GM12878 (cell line): ENCODE data around the gene STAT4. TPM values are rescaled to one million over a fixed set of nuclear protein-coding genes. Genes with fewer than 3 reads are reported as not detected.
A peak's percentile ranks its signal among the peaks of the same experiment; 100 is the strongest.

Experiments
- ATAC-seq: fragments of 200-7000 bp; cut with Tn5 transposase; 3 replicates; pipeline ENCODE4 v1.9.1; 2020; ENCODE audit warnings: mild to moderate bottlenecking, moderate library complexity
- BruUV-seq: library from RNA; stranded (reverse); fragments of 400-500 nt; replicated peaks from 2 replicates; lab custom pipeline; 2021; lab: Mats Ljungman, UMichigan
- CTCF ChIA-PET: fragments of 300-600 bp; sonication (Branson Sonifier 250); formaldehyde crosslinking; extraction: SDS; loops from one replicate; lab custom pipeline; 2021; ENCODE audit warnings: inconsistent platforms; lab: Yijun Ruan, JAX
- POLR2A ChIA-PET: fragments of 350-600 bp; formaldehyde crosslinking; extraction: SDS; loops from one replicate; lab custom pipeline; 2021; ENCODE audit warnings: inconsistent platforms; lab: Charles Lee
- RAD21 ChIA-PET: fragments of 300-600 bp; sonication (Branson Sonifier 250); formaldehyde crosslinking; loops from one replicate; lab custom pipeline; 2023; ENCODE audit warnings: antibody characterized with exemption; ENCODE audit not compliant: unreplicated experiment; lab: Charles Lee
- SMC1A ChIA-PET: fragments of 300-600 bp; sonication (Branson Sonifier 250); formaldehyde crosslinking; loops from one replicate; lab custom pipeline; 2023; ENCODE audit not compliant: unreplicated experiment, uncharacterized antibody; lab: Charles Lee
- DNase-seq: peaks from one replicate; pipeline ENCODE4 v3.0.0-alpha.2; 2011; ENCODE audit warnings: low read depth, low spot score
- FAIRE-seq: peaks from 3 replicates; lab custom pipeline; 2011; peaks lifted over from hg19 to GRCh38; lab: Jason Lieb, UNC
- H2AFZ ChIP-seq: 2 replicates; pipeline ENCODE4 v1.6.0; 2011; ENCODE audit warnings: low read depth, low read length, control low read depth; ENCODE audit not compliant: control insufficient read depth
- H3K27ac ChIP-seq: 2 replicates; pipeline ENCODE4 v1.5.1; 2011; ENCODE audit warnings: control low read depth; ENCODE audit not compliant: control insufficient read depth, insufficient read depth
- H3K27me3 ChIP-seq, 2 experiments: replicated peaks in 1 of 2; 2 replicates each; pipeline versions ENCODE4 v1.6.0 to v1.6.1; 2011; ENCODE audit warnings: low read length in 1 of 2; ENCODE audit not compliant: control insufficient read depth in 2 of 2, insufficient read depth in 2 of 2
- H3K36me3 ChIP-seq, 2 experiments: 2 replicates each; pipeline ENCODE4 v1.5.1; 2011; ENCODE audit warnings: low read length in 1 of 2; ENCODE audit not compliant: control insufficient read depth in 2 of 2, insufficient read depth in 2 of 2
- H3K4me1 ChIP-seq: 2 replicates; pipeline ENCODE4 v1.6.1; 2011; ENCODE audit warnings: mild to moderate bottlenecking, low read length, moderate library complexity, mixed read lengths; ENCODE audit not compliant: control insufficient read depth, insufficient read depth
- H3K4me2 ChIP-seq: 2 replicates; pipeline ENCODE4 v1.6.0; 2011; ENCODE audit warnings: control low read depth; ENCODE audit not compliant: control insufficient read depth, insufficient read depth
- H3K4me3 ChIP-seq: fragments of 200-600 bp; sonication (generic); 2 replicates; pipeline ENCODE4 v1.5.1; 2016
- H3K79me2 ChIP-seq: 2 replicates; pipeline ENCODE4 v1.6.0; 2011; ENCODE audit warnings: low read length; ENCODE audit not compliant: control insufficient read depth, insufficient read depth
- H3K9ac ChIP-seq: 2 replicates; pipeline ENCODE4 v1.8.0; 2011; ENCODE audit warnings: low read length, control low read depth, mixed read lengths; ENCODE audit not compliant: control insufficient read depth, insufficient read depth
- H3K9me3 ChIP-seq: replicated peaks from 3 replicates; pipeline ENCODE4 v1.5.1; 2011; ENCODE audit warnings: mild to moderate bottlenecking, low read length; ENCODE audit not compliant: control insufficient read depth, insufficient read depth
- H4K20me1 ChIP-seq: 2 replicates; pipeline ENCODE4 v1.6.0; 2011; ENCODE audit not compliant: control insufficient read depth, insufficient read depth
- ATF2 ChIP-seq: IDR thresholded peaks from 2 replicates; pipeline ENCODE4 v1.6.1; 2012; ENCODE audit warnings: low read length, inconsistent platforms
- CREM ChIP-seq: IDR thresholded peaks from 2 replicates; pipeline ENCODE4 v1.6.1; 2014; ENCODE audit warnings: antibody characterized with exemption, low read depth
- JUNB ChIP-seq: IDR thresholded peaks from 2 replicates; pipeline ENCODE4 v1.6.1; 2016; ENCODE audit warnings: antibody characterized with exemption, mild to moderate bottlenecking
- NFIC ChIP-seq: IDR thresholded peaks from 2 replicates; pipeline ENCODE4 v1.6.1; 2012; ENCODE audit warnings: low read depth, mild to moderate bottlenecking, inconsistent platforms, low read length, moderate library complexity
- RUNX3 ChIP-seq: IDR thresholded peaks from 2 replicates; pipeline ENCODE4 v1.6.1; 2012; ENCODE audit warnings: low read length, inconsistent platforms
- ZZZ3 ChIP-seq: IDR thresholded peaks from 2 replicates; pipeline ENCODE4 v1.6.1; 2011; ENCODE audit warnings: low read depth; ENCODE audit not compliant: control insufficient read depth, insufficient read length
- WGBS: methylation state at CpG from one replicate; pipeline ENCODE4 v1.1.6; 2016; ENCODE audit warnings: low lambda C conversion rate; ENCODE audit not compliant: insufficient replicate concordance, insufficient coverage; ENCODE audit errors: missing lambda C conversion rate; 5-methylcytosine and 5-hydroxymethylcytosine counted together
- in situ Hi-C: fragments of 300-500 bp; cut with MboI; formaldehyde crosslinking; loops from 9 replicates; pipeline ENCODE4 v1.14.3; 2018; ENCODE audit warnings: mixed read lengths
- intact Hi-C: fragments of 100-400 bp; cut with micrococcal nuclease; formaldehyde crosslinking; loops from one replicate; pipeline ENCODE4 v1.14.2; 2022; ENCODE audit not compliant: unreplicated experiment
- polyA plus RNA-seq, 11 experiments: library from polyadenylated mRNA; depleted of rRNA in 4 of 11; unstranded in 6 of 11; stranded (reverse) in 5 of 11; fragments of >200 nt; fragmentation: Nextera tagmentation in 4 of 11; fragmentation: Illumina TruSeq in 1 of 11; extraction: Ambion mirVana in 4 of 11; extraction: Trizol in 1 of 11; gene quantifications; 1 replicate in 1 of 11; 2 replicates in 10 of 11; pipeline versions ENCODE4 v1.2.1 to v1.2.3, GENCODE V29; 2011 to 2016; ENCODE audit warnings: inconsistent platforms in 2 of 11, missing spikeins in 2 of 11, low read depth in 1 of 11
- total RNA-seq, 4 experiments: library from RNA; depleted of rRNA in 3 of 4; stranded (reverse); fragments of >200 nt in 3 of 4; fragmentation: Illumina TruSeq in 1 of 4; extraction: Trizol in 1 of 4; gene quantifications; 2 replicates each; pipeline versions ENCODE4 v1.2.1 to v1.2.3, GENCODE V29; 2013 to 2021

Gene STAT4
- total and polyA plus RNA-seq, 10 of the 15 experiments (the other 5 are each of a cell fraction or from before 2014, with no cell fraction given): 3.1 to 9.3 (median 7.1) TPM

GRCh38 chr2:191115804-191116203 lies 35.0 kb downstream of the STAT4 start:
- no TSS peak for BruUV-seq
- Histone ChIP-seq H3K4me1 (peaks cover 27% of the 10 kb centered on the region), H3K4me3 (no peak overlapping the region), H3K4me2 (peak overlapping the region; percentile 30; the same call in 1 of the 2 replicates), H3K36me3 (no peaks in the 10 kb centered on the region), H3K9ac (no peak overlapping the region), H3K27ac (no peak overlapping the region), H4K20me1 (no peaks in the 10 kb centered on the region), H2AFZ (no peak overlapping the region), H3K27me3 (no peaks in the 10 kb centered on the region), H3K9me3 (no peaks in the 10 kb centered on the region; the same call in 2 of the 3 replicates), H3K79me2 (no peaks in the 10 kb centered on the region)
- no peak for FAIRE-seq
- TF ChIP-seq JUNB (peak; percentile 56), ZZZ3 (no peak), NFIC (peak; percentile 19; the same call in 1 of the 2 replicates), CREM (0 out of 2 replicates have a peak, but pooled peaks have one; percentile 8), ATF2 (0 out of 2 replicates have a peak, but pooled peaks have one; percentile 13), RUNX3 (peak; percentile 53; the same call in 1 of the 2 replicates)
- ChIA-PET RAD21 (interaction anchor here (1.5 to 2.4 kb wide), 4 partner anchors 10 to 66 kb away, joined by 4 to 13 read pairs (median 11); no protein-coding TSS in a partner anchor), POLR2A (interaction anchor here (1.1 to 1.4 kb wide), 2 partner anchors 11 to 35 kb away, joined by 3 to 4 read pairs; partner anchors contain the start of gene STAT4), CTCF (interaction anchor here (0.6 to 4.9 kb wide), 6 partner anchors 12 to 1956 kb away, joined by 3 to 29 read pairs (median 6); no protein-coding TSS in a partner anchor), SMC1A (interaction anchor here (0.8 to 2.5 kb wide), 10 partner anchors 10 to 308 kb away, joined by 3 to 19 read pairs (median 4); no protein-coding TSS in a partner anchor)
- peak; percentile 52 for ATAC-seq
- intact Hi-C loops: loop anchor here (2.0 kb wide), 1 partner anchor 35 kb away; the partner anchor contains the start of gene STAT4
- 39% methylated on average over 2 of the region's 2 CpGs for WGBS
- in situ Hi-C loops: no loop called here
- DNase-seq: no peak
